ENCODE results near the gene C6. TPM values are rescaled to one million over a fixed set of nuclear protein-coding genes. Genes with fewer than 3 reads are reported as not detected.

The C6 gene
- total and polyA plus RNA-seq, 4 donors = 125 to 916 (median 269) TPM

GRCh38 chr5:41115281-41115680, 98.1 kb downstream of the C6 start:
- Histone ChIP-seq H3K9ac (ENCODE audit: low read depth in 1 of 2, low read length in 2 of 2) (no peak overlapping the region), H3K9me3 (ENCODE audit: control insufficient read depth in 4 of 4, low read length in 3 of 4) (no peaks in the 10 kb centered on the region), H3K4me1 (ENCODE audit: control insufficient read depth in 4 of 4, insufficient read depth in 4 of 4, low read length in 3 of 4) (no peaks in the 10 kb centered on the region), H3K36me3 (ENCODE audit: control insufficient read depth in 4 of 4, insufficient read depth in 3 of 4, low read depth in 1 of 4, low read length in 3 of 4) (no peaks in the 10 kb centered on the region), H3K27ac (ENCODE audit: low read depth in 1 of 2, low read length in 2 of 2) (no peak overlapping the region), H3K4me3 (ENCODE audit: low read depth in 1 of 3, low read length in 3 of 3) (no peak overlapping the region), H3K27me3 (ENCODE audit: control insufficient read depth in 4 of 4, insufficient read depth in 4 of 4, low read length in 3 of 4) (no peaks in the 10 kb centered on the region)
- TF ChIP-seq FOXA2 (IDR thresholded peaks at IDR 0.05) (no peak), RAD21 (IDR thresholded peaks at IDR 0.05) (no peak), MAX (IDR thresholded peaks at IDR 0.05) (no peak), RXRA (IDR thresholded peaks at IDR 0.05) (no peak), HNF4G (IDR thresholded peaks at IDR 0.05) (no peak), HNF4A (conservative IDR thresholded peaks at IDR 0.05) (no peak)
- WGBS = 94% methylated on average over 2 of the region's 2 CpGs
- no peak for DNase-seq (ENCODE audit: low spot score)

GRCh38 chr5:41112486-41113455, 100.6 kb downstream of the C6 start:
- H3K27me3 ChIP-seq (ENCODE audit: control insufficient read depth in 4 of 4, insufficient read depth in 4 of 4, low read length in 3 of 4) = no peaks in the 10 kb centered on the region
- TF ChIP-seq FOXA2 (IDR thresholded peaks at IDR 0.05) (no peak), EGR1 (IDR thresholded peaks at IDR 0.05; ENCODE audit: low read depth in 2 of 2) (no peak), TAF1 (conservative IDR thresholded peaks at IDR 0.05) (no peak), CTCF (IDR thresholded peaks at IDR 0.05; ENCODE audit: low read depth, low read length, missing input control) (no peak), ATF3 (IDR thresholded peaks at IDR 0.05) (no peak), RXRA (IDR thresholded peaks at IDR 0.05) (no peak), JUND (IDR thresholded peaks at IDR 0.05) (no peak)
- H3K4me3 ChIP-seq (ENCODE audit: low read depth in 1 of 3, low read length in 3 of 3) = no peak overlapping the region
- no peaks in the 10 kb centered on the region for H3K4me1 ChIP-seq (ENCODE audit: control insufficient read depth in 4 of 4, insufficient read depth in 4 of 4, low read length in 3 of 4)
- H3K27ac ChIP-seq (ENCODE audit: low read depth in 1 of 2, low read length in 2 of 2) = no peak overlapping the region
- DNase-seq (ENCODE audit: low spot score) = no peak
- 93% methylated on average over 2 of the region's 2 CpGs for WGBS
- H3K36me3 ChIP-seq (ENCODE audit: control insufficient read depth in 4 of 4, insufficient read depth in 3 of 4, low read depth in 1 of 4, low read length in 3 of 4) = no peaks in the 10 kb centered on the region
- H3K9me3 ChIP-seq (ENCODE audit: control insufficient read depth in 4 of 4, low read length in 3 of 4) = no peaks in the 10 kb centered on the region
- H3K9ac ChIP-seq (ENCODE audit: low read depth in 1 of 2, low read length in 2 of 2) = no peak overlapping the region

- no peak for TF ChIP-seq YY1 (IDR thresholded peaks at IDR 0.05)
- TF ChIP-seq HNF4G (IDR thresholded peaks at IDR 0.05) = no peak
- TF ChIP-seq ZBTB33 (IDR thresholded peaks at IDR 0.05) = no peak
- TF ChIP-seq RAD21 (IDR thresholded peaks at IDR 0.05) = no peak
- TF ChIP-seq ATF3 (IDR thresholded peaks at IDR 0.05) = no peak
- TF ChIP-seq REST (IDR thresholded peaks at IDR 0.05) = no peak
- no peak for TF ChIP-seq EGR1 (IDR thresholded peaks at IDR 0.05; ENCODE audit: low read depth in 2 of 2)
- no peak for TF ChIP-seq GABPA (IDR thresholded peaks at IDR 0.05 in 1 of 2, conservative IDR thresholded peaks at IDR 0.05 in 1 of 2)
- Histone ChIP-seq H3K4me1 (ENCODE audit: control insufficient read depth in 4 of 4, insufficient read depth in 4 of 4, low read length in 3 of 4) (no peaks in the 10 kb centered on the region), H3K9ac (ENCODE audit: low read depth in 1 of 2, low read length in 2 of 2) (no peak overlapping the region), H3K4me3 (ENCODE audit: low read depth in 1 of 3, low read length in 3 of 3) (no peak overlapping the region), H3K27ac (ENCODE audit: low read depth in 1 of 2, low read length in 2 of 2) (no peak overlapping the region), H3K36me3 (ENCODE audit: control insufficient read depth in 4 of 4, insufficient read depth in 3 of 4, low read depth in 1 of 4, low read length in 3 of 4) (no peaks in the 10 kb centered on the region), H3K27me3 (ENCODE audit: control insufficient read depth in 4 of 4, insufficient read depth in 4 of 4, low read length in 3 of 4) (no peaks in the 10 kb centered on the region), H3K9me3 (ENCODE audit: control insufficient read depth in 4 of 4, low read length in 3 of 4) (no peaks in the 10 kb centered on the region)
- no peak for DNase-seq (ENCODE audit: low spot score)
Observed at GRCh38 chr5:41109186-41109585, 104.1 kb downstream of the C6 start.
